ENCODE results near the gene GATD1.
A peak's percentile ranks its signal among the peaks of the same experiment; 100 is the strongest.

GATD1 gene

GRCh38 chr11:783581-784015 is 6.3 kb upstream of the GATD1 start (continued):
- TF ChIP-seq ZBTB26 (tag by site-specific recombination; optimal IDR thresholded peaks at IDR 0.05): peak; percentile 20
- TF ChIP-seq ZSCAN4 (tag by site-specific recombination; IDR thresholded peaks at IDR 0.05): no peak
- 0 out of 2 replicates have a peak, but pooled peaks have one; percentile 21 for TF ChIP-seq ZBTB20 (tag by site-specific recombination; IDR thresholded peaks at IDR 0.05)
- TF ChIP-seq ZBTB17 (tag by site-specific recombination; IDR thresholded peaks at IDR 0.05): peak; percentile 38
- peak; percentile 79; the same call in 1 of the 2 replicates for TF ChIP-seq ZNF692 (tag by site-specific recombination; IDR thresholded peaks at IDR 0.05)
- TF ChIP-seq SCRT1 (tag by site-specific recombination; IDR thresholded peaks at IDR 0.05; ENCODE audit: borderline replicate concordance): no peak

GRCh38 chr11:782264-783174 is 5.2 kb upstream of the GATD1 start:
- H3K4me3 ChIP-seq (ENCODE audit: low read depth, low read length): no peak overlapping the region
- no peaks in the 10 kb centered on the region for H3K4me1 ChIP-seq (ENCODE audit: control insufficient read depth, insufficient read depth, low read length)
- ChIA-PET CTCF (interaction anchor here (0.5 kb wide), 1 partner anchor 26 kb away, joined by 3 read pairs; no protein-coding TSS in a partner anchor), POLR2A (interaction anchor here (0.7 to 1.4 kb wide), 6 partner anchors 11 to 119 kb away, joined by 3 to 4 read pairs (median 3); partner anchors contain the start of genes RPLP2 and TSPAN4)
- H3K9me3 ChIP-seq (ENCODE audit: control insufficient read depth, insufficient read depth, low read depth, low read length): no peaks in the 10 kb centered on the region
- peaks cover 0 to 56% of the 10 kb centered on the region in 2 experiments; a peak in 2 of 3 replicates for H3K36me3 ChIP-seq (ENCODE audit: control insufficient read depth in 2 of 2, insufficient read depth in 1 of 2, low read length in 2 of 2)
- no peak overlapping the region for H3K27ac ChIP-seq (ENCODE audit: extremely low read depth, low read depth, low read length)
- TF ChIP-seq PATZ1 (tag by site-specific recombination; IDR thresholded peaks at IDR 0.05) (no peak), ZNF623 (tag by site-specific recombination; IDR thresholded peaks at IDR 0.05) (no peak), ZNF24 (tag by site-specific recombination; IDR thresholded peaks at IDR 0.05) (no peak), ZFP41 (tag by site-specific recombination; IDR thresholded peaks at IDR 0.05; ENCODE audit: borderline replicate concordance) (no peak), KLF17 (tag by site-specific recombination; IDR thresholded peaks at IDR 0.05) (no peak), MEIS1 (CRISPR knock-in tag; IDR thresholded peaks at IDR 0.05; ENCODE audit: borderline replicate concordance) (no peak), EGR2 (tag by site-specific recombination; IDR thresholded peaks at IDR 0.05; ENCODE audit: low read depth) (no peak), ZNF211 (tag by site-specific recombination; IDR thresholded peaks at IDR 0.05; ENCODE audit: low read depth) (no peak), BCL11B (tag by site-specific recombination; IDR thresholded peaks at IDR 0.05; ENCODE audit: low read depth) (no peak), ZNF610 (tag by site-specific recombination; IDR thresholded peaks at IDR 0.05; ENCODE audit: borderline replicate concordance) (no peak), ZSCAN30 (tag by site-specific recombination; IDR thresholded peaks at IDR 0.05) (no peak), ZNF133 (tag by site-specific recombination; IDR thresholded peaks at IDR 0.05) (no peak), KLF1 (tag by site-specific recombination; IDR thresholded peaks at IDR 0.05) (no peak), ZNF311 (tag by site-specific recombination; IDR thresholded peaks at IDR 0.05; ENCODE audit: borderline replicate concordance) (no peak), ZNF280C (tag by site-specific recombination; IDR thresholded peaks at IDR 0.05) (no peak), ZNF530 (tag by site-specific recombination; IDR thresholded peaks at IDR 0.05; ENCODE audit: low read depth) (no peak), AEBP2 (tag by site-specific recombination; IDR thresholded peaks at IDR 0.05; ENCODE audit: borderline replicate concordance) (no peak)

All from HEK293 (cell line).